Measurements from ENCODE around the gene CWC25. TPM values are rescaled to one million over a fixed set of nuclear protein-coding genes. Genes with fewer than 3 reads are reported as not detected.
A peak's percentile ranks its signal among the peaks of the same experiment; 100 is the strongest.
"Not testable (repeated sequence)": the region's sequence is repeated elsewhere in the genome, so short reads cannot be mapped to it uniquely, and the experiment has no call there.

CWC25 gene
- total RNA-seq, 2 experiments from 2014 or later: 28.7 to 33.0 TPM

GRCh38 chr17:38790148-38790707 is 34.9 kb downstream of the CWC25 start:
- ATAC-seq; H3K4me1 Mint-ChIP-seq; H3K9me3 Mint-ChIP-seq (ENCODE audit: low read depth); DNase-seq; CTCF ChIA-PET; H3K4me3 Mint-ChIP-seq; H3K27ac Mint-ChIP-seq; H3K27me3 Mint-ChIP-seq; H3K36me3 Mint-ChIP-seq: not testable (repeated sequence)

DNA sequence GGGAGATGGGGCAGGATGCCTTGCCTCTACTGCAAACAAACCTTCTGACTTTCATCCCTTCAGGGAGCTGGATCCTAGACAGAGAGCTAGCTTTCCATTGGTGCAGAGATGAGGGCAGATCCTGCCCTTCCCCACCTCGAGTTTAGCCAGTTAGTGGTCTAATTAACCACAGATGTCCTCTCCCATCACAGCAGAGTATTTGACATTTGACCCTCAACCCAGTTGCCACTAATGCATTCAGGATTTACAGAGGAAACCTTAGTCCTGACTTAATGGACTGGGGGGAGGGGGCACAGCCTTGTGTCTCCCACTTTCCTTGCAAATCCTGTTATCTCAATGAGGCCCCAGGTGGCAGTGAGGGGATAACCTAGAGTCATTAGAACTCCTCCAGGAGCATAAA is 35.9 kb downstream of the CWC25 start:
- Mint-ChIP-seq H3K4me1 (peaks cover 2% of the 10 kb centered on the region), H3K27ac (no peak overlapping the region), H3K36me3 (peaks cover 7% of the 10 kb centered on the region), H3K9me3 (ENCODE audit: low read depth) (no peaks in the 10 kb centered on the region), H3K4me3 (no peak overlapping the region), H3K27me3 (no peaks in the 10 kb centered on the region)
- ATAC-seq: no peak
- DNase-seq: no peak
- CTCF ChIA-PET: no interaction called here

GRCh38 chr17:38787999-38788398 is 37.1 kb downstream of the CWC25 start:
- peaks cover 13% of the 10 kb centered on the region for H3K36me3 Mint-ChIP-seq
- not testable (repeated sequence) for H3K9me3 Mint-ChIP-seq (ENCODE audit: low read depth); H3K4me1 Mint-ChIP-seq; H3K27me3 Mint-ChIP-seq; H3K27ac Mint-ChIP-seq; ATAC-seq; DNase-seq; H3K4me3 Mint-ChIP-seq
- CTCF ChIA-PET: interaction anchor here (1.1 kb wide), 1 partner anchor 11 kb away, joined by 3 read pairs; the partner anchor contains the start of gene PIP4K2B

DNA sequence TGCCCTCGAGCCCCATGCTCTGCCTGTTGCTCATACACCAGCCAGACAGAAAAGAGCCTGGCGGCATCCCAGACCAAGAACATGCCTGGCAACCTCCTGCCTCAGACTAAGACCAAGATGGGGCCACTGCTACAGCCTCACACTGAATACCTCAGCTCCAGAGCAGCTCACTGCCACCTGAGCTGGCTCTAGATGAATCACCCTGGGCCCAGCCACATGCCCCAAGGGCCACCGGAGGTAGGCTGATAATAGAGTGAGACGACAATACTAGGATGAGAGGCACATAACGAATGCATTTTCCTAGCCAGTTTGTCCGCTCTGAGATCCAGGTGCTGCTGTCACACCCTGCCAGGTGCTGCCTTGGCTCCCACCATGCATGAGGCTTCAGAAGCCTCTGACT is 38.7 kb downstream of the CWC25 start:
- DNase-seq (no peak), ATAC-seq (no peak)
- Mint-ChIP-seq H3K4me1 (peaks cover 2% of the 10 kb centered on the region), H3K9me3 (ENCODE audit: low read depth) (no peaks in the 10 kb centered on the region), H3K27ac (no peak overlapping the region), H3K36me3 (peaks cover 15% of the 10 kb centered on the region), H3K4me3 (no peak overlapping the region), H3K27me3 (no peaks in the 10 kb centered on the region)
- CTCF ChIA-PET: no interaction called here

DNA sequence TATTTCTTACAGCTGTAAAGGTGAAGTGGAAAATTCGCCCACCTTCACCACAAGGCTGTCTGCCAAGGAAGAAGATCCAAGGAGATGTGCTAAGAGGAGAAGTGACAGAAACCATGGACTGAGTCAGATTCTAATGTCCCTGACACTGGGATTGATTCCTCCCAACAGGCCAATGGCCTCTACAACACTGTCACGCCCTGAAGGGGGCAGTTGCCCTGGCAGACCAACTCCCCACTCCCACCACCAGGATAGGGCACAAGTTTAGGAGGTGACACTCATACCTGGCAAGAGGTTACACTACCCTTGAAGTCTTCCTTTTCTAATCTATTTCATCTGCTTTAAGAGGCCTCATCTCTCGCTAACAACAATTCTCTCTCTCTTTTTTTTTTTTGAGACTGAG is 41.9 kb downstream of the CWC25 start:
- Mint-ChIP-seq H3K36me3 (peaks cover 20% of the 10 kb centered on the region), H3K4me3 (no peak overlapping the region), H3K27me3 (no peaks in the 10 kb centered on the region), H3K4me1 (peaks cover 2% of the 10 kb centered on the region), H3K9me3 (ENCODE audit: low read depth) (no peaks in the 10 kb centered on the region), H3K27ac (no peak overlapping the region)
- CTCF ChIA-PET: interaction anchor here (1.0 kb wide), 1 partner anchor 13 kb away, joined by 3 read pairs; no protein-coding TSS in a partner anchor
- DNase-seq: no peak
- no peak for ATAC-seq

GRCh38 chr17:38779965-38780752 is 45.0 kb downstream of the CWC25 start:
- CTCF ChIA-PET: interaction anchor here (1.2 kb wide), 2 partner anchors 18 to 19 kb away, joined by 3 to 4 read pairs; no protein-coding TSS in a partner anchor
- Mint-ChIP-seq H3K4me3 (no peak overlapping the region), H3K9me3 (ENCODE audit: low read depth) (no peaks in the 10 kb centered on the region), H3K27me3 (no peaks in the 10 kb centered on the region), H3K27ac (no peak overlapping the region), H3K36me3 (peaks cover 25% of the 10 kb centered on the region), H3K4me1 (peaks cover 2% of the 10 kb centered on the region)
- DNase-seq: no peak
- no peak for ATAC-seq

DNA sequence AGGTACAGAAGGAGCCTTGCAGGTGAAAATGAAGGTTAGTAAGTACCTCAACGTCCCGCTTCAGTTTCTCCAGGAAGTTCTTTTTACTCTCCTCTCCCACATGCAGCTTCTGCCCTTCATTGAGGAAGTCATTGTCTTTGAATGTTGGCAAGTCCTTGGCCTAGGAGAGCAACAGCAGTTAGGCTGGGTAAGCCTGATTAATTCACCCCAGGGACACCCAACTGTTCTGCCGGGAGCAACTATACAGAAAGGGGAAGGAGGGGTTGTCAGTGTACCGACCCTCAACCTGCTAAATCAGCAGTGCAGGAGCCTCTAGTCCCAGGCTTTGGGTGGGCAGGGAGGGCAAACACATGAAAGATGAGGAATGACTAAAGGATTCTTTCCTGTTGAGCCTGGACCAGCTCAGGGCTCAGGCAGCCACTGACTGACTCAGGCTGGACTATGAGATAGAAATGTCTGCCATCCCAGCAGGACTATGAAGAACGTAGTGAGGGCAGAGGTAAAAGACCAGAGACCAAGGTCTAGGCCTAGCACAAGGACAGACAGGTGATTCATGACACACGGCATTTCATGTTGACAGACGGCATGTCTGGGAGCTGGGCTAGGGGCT is 47.4 kb downstream of the CWC25 start:
- ATAC-seq (no peak), DNase-seq (no peak)
- CTCF ChIA-PET: interaction anchor here (1.4 kb wide), 1 partner anchor 8 kb away, joined by 3 read pairs; no protein-coding TSS in a partner anchor
- Mint-ChIP-seq H3K36me3 (peaks cover 31% of the 10 kb centered on the region), H3K27ac (no peak overlapping the region), H3K27me3 (no peaks in the 10 kb centered on the region), H3K4me3 (no peak overlapping the region), H3K4me1 (peaks cover 2% of the 10 kb centered on the region), H3K9me3 (ENCODE audit: low read depth) (no peaks in the 10 kb centered on the region)

DNA sequence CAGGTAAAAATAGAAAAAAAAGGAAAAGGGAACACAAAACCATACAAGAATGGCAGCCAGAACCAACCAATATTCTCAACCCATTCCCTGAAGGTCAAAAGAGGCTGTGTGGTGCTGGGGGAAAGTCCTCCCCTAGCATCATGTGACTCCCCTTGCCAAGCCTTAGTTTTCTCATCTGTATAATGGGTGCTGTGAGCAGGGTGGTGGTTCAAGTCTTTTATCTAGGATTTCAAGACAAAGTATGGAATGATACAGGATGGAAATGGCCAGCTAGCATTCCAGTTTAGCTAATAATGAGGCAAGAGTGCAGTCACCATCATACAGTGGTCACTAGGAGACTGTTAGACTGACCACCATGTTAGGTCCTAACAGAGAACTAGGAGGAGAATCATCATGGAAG is 51.9 kb downstream of the CWC25 start:
- Mint-ChIP-seq H3K27me3 (no peaks in the 10 kb centered on the region), H3K27ac (no peak overlapping the region), H3K36me3 (peaks cover 30% of the 10 kb centered on the region), H3K4me1 (no peaks in the 10 kb centered on the region), H3K9me3 (ENCODE audit: low read depth) (no peaks in the 10 kb centered on the region), H3K4me3 (no peak overlapping the region)
- ATAC-seq (no peak), DNase-seq (no peak)
- CTCF ChIA-PET: no interaction called here

DNA sequence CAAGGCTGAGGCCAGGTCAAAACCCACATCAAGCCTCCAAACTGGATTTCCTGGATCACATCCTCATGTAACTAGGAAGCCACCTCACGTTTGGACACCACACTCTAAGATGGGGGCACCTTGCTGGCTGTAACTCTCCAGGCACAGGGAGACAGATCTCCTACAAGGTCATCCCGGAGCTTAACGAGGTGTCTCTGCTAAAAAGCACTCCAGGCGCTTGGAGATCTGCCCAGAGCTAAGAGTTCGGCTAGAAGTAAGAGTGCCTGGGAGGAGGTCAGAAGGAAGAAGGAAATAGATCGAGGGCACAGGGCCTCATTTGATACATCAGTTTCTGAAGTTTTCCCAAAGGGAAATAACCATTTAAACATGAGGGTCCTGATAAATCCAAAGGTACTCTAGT is 56.7 kb downstream of the CWC25 start:
- no peak overlapping the region for H3K4me3 Mint-ChIP-seq
- CTCF ChIA-PET: no interaction called here
- H3K4me1 Mint-ChIP-seq: no peaks in the 10 kb centered on the region
- ATAC-seq (no peak), DNase-seq (no peak)
- peaks cover 34% of the 10 kb centered on the region for H3K36me3 Mint-ChIP-seq
- no peaks in the 10 kb centered on the region for H3K27me3 Mint-ChIP-seq
- no peaks in the 10 kb centered on the region for H3K9me3 Mint-ChIP-seq (ENCODE audit: low read depth)
- H3K27ac Mint-ChIP-seq: no peak overlapping the region

DNA sequence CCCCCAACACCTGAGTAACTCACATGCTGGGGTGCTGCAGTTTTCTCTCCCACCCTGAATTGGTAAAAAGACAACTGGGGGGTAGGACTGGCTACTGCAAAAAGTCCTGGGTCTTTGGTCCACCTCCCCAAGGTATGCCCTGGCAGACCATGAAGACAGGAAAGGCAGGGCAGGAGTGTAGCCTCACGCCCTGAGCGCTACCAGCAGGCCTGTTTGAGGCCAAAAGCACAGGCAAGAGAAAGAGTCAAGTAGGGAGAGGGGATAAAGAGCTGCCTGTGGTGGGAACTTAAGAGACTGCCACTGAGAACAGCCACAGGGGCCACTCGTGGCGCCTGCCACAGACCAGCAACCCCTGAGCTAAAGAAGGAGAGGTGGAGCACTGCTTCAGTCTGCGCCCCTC is 58.8 kb downstream of the CWC25 start:
- Mint-ChIP-seq H3K9me3 (ENCODE audit: low read depth) (no peaks in the 10 kb centered on the region), H3K4me3 (no peak overlapping the region), H3K27ac (no peak overlapping the region), H3K27me3 (no peaks in the 10 kb centered on the region), H3K36me3 (peaks cover 37% of the 10 kb centered on the region), H3K4me1 (peaks cover 6% of the 10 kb centered on the region)
- ATAC-seq (no peak), DNase-seq (no peak)
- CTCF ChIA-PET: no interaction called here

DNA sequence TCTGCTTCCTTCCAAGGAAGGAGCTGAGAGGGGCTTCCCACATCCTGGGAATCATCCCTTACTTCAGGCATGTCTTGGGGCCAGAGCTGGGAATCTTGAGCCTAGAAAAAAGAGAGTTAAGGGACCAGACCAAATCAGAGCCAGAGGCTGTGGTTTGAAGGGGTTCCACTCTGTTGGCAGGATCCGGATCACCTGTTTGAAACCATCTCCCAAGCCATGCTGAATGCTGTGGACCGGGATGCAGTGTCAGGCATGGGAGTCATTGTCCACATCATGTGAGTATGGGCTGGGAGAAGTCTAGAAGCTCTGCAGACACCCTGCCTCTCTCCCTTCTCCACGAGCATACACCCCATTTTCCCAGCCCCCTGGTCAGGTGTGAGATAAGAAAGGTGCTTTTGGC is 62.9 kb downstream of the CWC25 start:
- DNase-seq: no peak
- H3K4me3 Mint-ChIP-seq: no peak overlapping the region
- peaks cover 23% of the 10 kb centered on the region for H3K4me1 Mint-ChIP-seq
- CTCF ChIA-PET: interaction anchor here (0.7 to 1.9 kb wide), 12 partner anchors 10 to 413 kb away, joined by 3 to 6 read pairs (median 4); partner anchors contain the start of genes LASP1 and PSMB3
- ATAC-seq: no peak
- H3K27ac Mint-ChIP-seq: no peak overlapping the region
- no peaks in the 10 kb centered on the region for H3K27me3 Mint-ChIP-seq
- H3K9me3 Mint-ChIP-seq (ENCODE audit: low read depth): no peaks in the 10 kb centered on the region
- H3K36me3 Mint-ChIP-seq: peaks cover 47% of the 10 kb centered on the region

DNA sequence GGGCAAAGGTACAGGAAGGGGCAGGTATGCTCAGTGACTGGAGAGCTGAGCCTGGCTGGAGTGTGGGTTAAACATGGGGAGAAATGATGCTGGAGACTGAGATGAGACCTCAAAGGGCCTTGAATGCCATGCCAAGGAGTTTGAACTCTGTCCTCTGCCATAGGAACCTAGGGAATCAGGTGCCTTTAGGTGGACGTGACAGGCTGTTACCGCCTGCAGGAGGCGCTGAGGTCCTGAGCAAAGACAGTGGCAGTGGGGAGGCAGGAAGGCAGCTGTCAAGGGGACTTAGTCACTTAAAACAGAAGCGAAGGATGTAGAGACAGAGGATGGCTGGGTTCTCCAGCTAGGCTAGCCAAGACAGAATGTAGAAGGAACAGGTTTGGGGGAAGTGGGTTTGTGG is 63.5 kb downstream of the CWC25 start:
- CTCF ChIA-PET: interaction anchor here (0.7 to 1.9 kb wide), 12 partner anchors 9 to 413 kb away, joined by 3 to 6 read pairs (median 4); partner anchors contain the start of genes LASP1 and PSMB3
- no peak overlapping the region for H3K4me3 Mint-ChIP-seq
- H3K27me3 Mint-ChIP-seq: no peaks in the 10 kb centered on the region
- peaks cover 47% of the 10 kb centered on the region for H3K36me3 Mint-ChIP-seq
- DNase-seq (peak; percentile 61), ATAC-seq (peak; percentile 64)
- peaks cover 23% of the 10 kb centered on the region for H3K4me1 Mint-ChIP-seq
- no peaks in the 10 kb centered on the region for H3K9me3 Mint-ChIP-seq (ENCODE audit: low read depth)
- peak overlapping the region; percentile 65 for H3K27ac Mint-ChIP-seq

GRCh38 chr17:38753071-38753506 is 72.0 kb downstream of the CWC25 start:
- Mint-ChIP-seq H3K4me3 (peak overlapping the region; percentile 91), H3K27ac (peak overlapping the region; percentile 93), H3K36me3 (peaks cover 27% of the 10 kb centered on the region), H3K4me1 (peaks cover 38% of the 10 kb centered on the region), H3K27me3 (peaks cover 30% of the 10 kb centered on the region), H3K9me3 (ENCODE audit: low read depth) (no peaks in the 10 kb centered on the region)
- no peak for ATAC-seq
- no peak for DNase-seq
- CTCF ChIA-PET: interaction anchor here (1.0 to 2.7 kb wide), 5 partner anchors 8 to 412 kb away, joined by 3 to 10 read pairs (median 6); no protein-coding TSS in a partner anchor

All from activated CD8-positive, alpha-beta memory T cell treated with anti-CD3 and anti-CD28 coated beads, Interleukin-2, amount 10 ng/mL, durations not matched to agents 7 days and 5 days (primary cell).